ENCODE measurements around the gene PLXDC2. TPM values are rescaled to one million over a fixed set of nuclear protein-coding genes. Genes with fewer than 3 reads are reported as not detected.

Gene PLXDC2
- total and polyA plus RNA-seq, 2 donors from 2014 or later, result 11.9 to 42.1 TPM

DNA sequence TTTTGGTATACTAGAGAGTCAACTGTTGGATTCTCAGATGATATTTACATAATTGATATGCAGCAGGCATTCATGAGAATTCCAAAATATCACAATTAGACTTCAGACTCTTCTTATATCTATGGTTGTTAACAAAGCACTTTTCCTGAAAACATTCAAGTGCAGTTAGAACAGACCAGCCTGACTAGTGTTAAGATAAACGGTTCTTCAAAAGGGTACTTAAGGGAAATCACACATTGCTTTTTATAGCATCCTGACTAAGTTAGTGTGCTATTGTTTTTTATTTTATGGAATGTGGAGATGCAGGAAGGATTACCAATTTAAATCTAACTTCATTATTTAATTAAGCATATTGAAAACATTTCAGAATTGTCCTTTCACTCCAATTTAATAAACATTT is 405.1 kb downstream of the PLXDC2 start:
- TF ChIP-seq, protein P1, sequence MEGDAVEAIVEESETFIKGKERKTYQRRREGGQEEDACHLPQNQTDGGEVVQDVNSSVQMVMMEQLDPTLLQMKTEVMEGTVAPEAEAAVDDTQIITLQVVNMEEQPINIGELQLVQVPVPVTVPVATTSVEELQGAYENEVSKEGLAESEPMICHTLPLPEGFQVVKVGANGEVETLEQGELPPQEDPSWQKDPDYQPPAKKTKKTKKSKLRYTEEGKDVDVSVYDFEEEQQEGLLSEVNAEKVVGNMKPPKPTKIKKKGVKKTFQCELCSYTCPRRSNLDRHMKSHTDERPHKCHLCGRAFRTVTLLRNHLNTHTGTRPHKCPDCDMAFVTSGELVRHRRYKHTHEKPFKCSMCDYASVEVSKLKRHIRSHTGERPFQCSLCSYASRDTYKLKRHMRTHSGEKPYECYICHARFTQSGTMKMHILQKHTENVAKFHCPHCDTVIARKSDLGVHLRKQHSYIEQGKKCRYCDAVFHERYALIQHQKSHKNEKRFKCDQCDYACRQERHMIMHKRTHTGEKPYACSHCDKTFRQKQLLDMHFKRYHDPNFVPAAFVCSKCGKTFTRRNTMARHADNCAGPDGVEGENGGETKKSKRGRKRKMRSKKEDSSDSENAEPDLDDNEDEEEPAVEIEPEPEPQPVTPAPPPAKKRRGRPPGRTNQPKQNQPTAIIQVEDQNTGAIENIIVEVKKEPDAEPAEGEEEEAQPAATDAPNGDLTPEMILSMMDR (IDR thresholded peaks at IDR 0.05; ENCODE audit: borderline replicate concordance, extremely low read depth, insufficient read depth), result no peak
- Histone ChIP-seq H3K4me1 (ENCODE audit: control insufficient read depth in 2 of 3, insufficient read depth in 2 of 3, low read depth in 1 of 3, low read length in 3 of 3) (no peaks in the 10 kb centered on the region), H3K36me3 (ENCODE audit: control insufficient read depth in 2 of 3, insufficient read depth in 3 of 3, low read length in 3 of 3) (peaks cover 0 to 12% (median 0%) of the 10 kb centered on the region in 3 donors), H3K4me3 (ENCODE audit: low read length in 3 of 3) (no peak overlapping the region), H3K9me3 (ENCODE audit: control insufficient read depth in 2 of 3, insufficient read depth in 1 of 3, low read length in 3 of 3) (no peaks in the 10 kb centered on the region), H3K9ac (ENCODE audit: low read length in 3 of 3) (no peak overlapping the region), H3K27me3 (ENCODE audit: control insufficient read depth, insufficient read depth, low read length) (no peaks in the 10 kb centered on the region), H3K27ac (ENCODE audit: low read depth in 2 of 2, low read length in 2 of 2) (no peak overlapping the region)
- intact Hi-C loops (cut with DNase I), result no loop called here
- FAIRE-seq (no peak), DNase-seq (no peak)

DNA sequence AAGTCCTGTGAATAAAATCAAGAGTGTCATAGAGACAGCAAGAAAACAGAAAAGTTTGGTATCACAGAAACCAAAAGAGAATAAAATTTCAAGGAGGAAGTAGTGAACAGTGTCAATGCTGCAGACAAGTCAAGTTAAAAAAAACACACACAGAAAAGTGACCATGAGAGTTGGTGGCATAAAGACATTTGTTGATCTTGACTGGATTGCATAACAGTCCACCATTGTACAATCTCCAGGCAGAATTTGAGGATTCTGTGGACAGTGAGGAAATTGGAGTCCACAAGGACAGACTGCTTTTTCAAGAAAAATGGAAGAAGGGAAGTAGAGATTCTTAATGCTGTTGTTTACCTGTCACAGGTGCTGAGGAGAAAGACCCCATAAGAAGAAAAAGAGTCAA is 412.5 kb downstream of the PLXDC2 start:
- Histone ChIP-seq H3K9ac (ENCODE audit: low read length in 3 of 3) (no peak overlapping the region), H3K4me1 (ENCODE audit: control insufficient read depth in 2 of 3, insufficient read depth in 2 of 3, low read depth in 1 of 3, low read length in 3 of 3) (no peaks in the 10 kb centered on the region), H3K27me3 (ENCODE audit: control insufficient read depth, insufficient read depth, low read length) (no peaks in the 10 kb centered on the region), H3K9me3 (ENCODE audit: control insufficient read depth in 2 of 3, insufficient read depth in 1 of 3, low read length in 3 of 3) (no peaks in the 10 kb centered on the region), H3K36me3 (ENCODE audit: control insufficient read depth in 2 of 3, insufficient read depth in 3 of 3, low read length in 3 of 3) (peaks cover 0 to 5% (median 0%) of the 10 kb centered on the region in 3 donors), H3K27ac (ENCODE audit: low read depth in 2 of 2, low read length in 2 of 2) (no peak overlapping the region), H3K4me3 (ENCODE audit: low read length in 3 of 3) (no peak overlapping the region)
- intact Hi-C loops (cut with DNase I), result no loop called here
- FAIRE-seq (no peak), DNase-seq (no peak)
- TF ChIP-seq, protein P1 (IDR thresholded peaks at IDR 0.05; ENCODE audit: borderline replicate concordance, extremely low read depth, insufficient read depth), result no peak

DNA sequence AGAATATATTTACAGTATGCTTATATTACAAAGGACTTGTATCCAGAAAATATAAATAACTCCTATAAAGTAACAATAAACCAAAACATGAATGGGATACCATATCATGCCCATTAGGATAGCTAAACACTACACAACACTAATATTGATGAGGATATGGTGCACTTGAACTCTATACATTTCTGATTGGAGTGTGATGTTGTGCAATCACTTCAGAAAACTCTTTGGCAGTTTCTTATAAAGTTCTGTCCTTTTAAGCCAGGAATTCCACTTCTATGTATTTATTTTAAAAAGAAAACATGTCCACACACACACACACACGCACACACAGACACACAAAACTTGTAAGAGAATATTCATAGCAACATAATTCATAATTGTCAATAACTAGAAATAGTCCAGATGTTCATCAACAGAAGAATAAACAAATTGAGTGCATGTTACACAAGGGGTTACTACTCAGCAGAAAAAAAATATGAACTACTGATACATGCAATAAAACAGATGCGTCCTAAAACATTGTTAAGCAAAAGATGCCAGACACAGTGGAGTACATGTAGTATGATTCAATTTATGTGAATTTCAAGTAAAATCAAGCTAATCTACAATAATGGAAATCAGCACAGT is 416.0 kb downstream of the PLXDC2 start:
- peaks cover 0 to 2% (median 0%) of the 10 kb centered on the region in 3 donors for H3K36me3 ChIP-seq (ENCODE audit: control insufficient read depth in 2 of 3, insufficient read depth in 3 of 3, low read length in 3 of 3)
- H3K27ac ChIP-seq (ENCODE audit: low read depth in 2 of 2, low read length in 2 of 2), result no peak overlapping the region
- no peaks in the 10 kb centered on the region for H3K27me3 ChIP-seq (ENCODE audit: control insufficient read depth, insufficient read depth, low read length)
- H3K9ac ChIP-seq (ENCODE audit: low read length in 3 of 3), result no peak overlapping the region
- no peaks in the 10 kb centered on the region for H3K9me3 ChIP-seq (ENCODE audit: control insufficient read depth in 2 of 3, insufficient read depth in 1 of 3, low read length in 3 of 3)
- no peak overlapping the region for H3K4me3 ChIP-seq (ENCODE audit: low read length in 3 of 3)
- H3K4me1 ChIP-seq (ENCODE audit: control insufficient read depth in 2 of 3, insufficient read depth in 2 of 3, low read depth in 1 of 3, low read length in 3 of 3), result no peaks in the 10 kb centered on the region
- TF ChIP-seq, protein P1 (IDR thresholded peaks at IDR 0.05; ENCODE audit: borderline replicate concordance, extremely low read depth, insufficient read depth), result no peak
- no peak for FAIRE-seq
- no peak for DNase-seq
- intact Hi-C loops (cut with DNase I), result no loop called here

DNA sequence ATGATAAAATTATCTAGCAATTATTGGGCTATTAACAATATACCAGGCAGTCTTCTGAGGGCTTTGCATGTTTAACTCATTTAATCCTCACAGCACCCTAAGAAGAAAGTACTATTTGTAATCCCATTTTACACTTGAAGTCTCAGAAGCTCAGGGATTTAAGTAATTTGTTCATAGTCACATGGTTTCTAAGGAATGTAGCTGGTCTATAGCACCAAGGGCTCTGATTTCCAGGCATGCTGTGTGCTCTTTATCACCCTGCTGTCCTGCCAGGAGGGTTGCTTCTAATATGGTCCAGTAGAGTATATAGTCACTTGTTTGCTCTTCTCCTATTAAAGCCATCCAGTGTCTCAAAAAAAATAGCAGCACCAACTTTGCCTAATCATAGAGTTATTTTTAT is 417.2 kb downstream of the PLXDC2 start:
- H3K9ac ChIP-seq (ENCODE audit: low read length in 3 of 3), result no peak overlapping the region
- no peak overlapping the region for H3K27ac ChIP-seq (ENCODE audit: low read depth in 2 of 2, low read length in 2 of 2)
- H3K4me3 ChIP-seq (ENCODE audit: low read length in 3 of 3), result no peak overlapping the region
- intact Hi-C loops (cut with DNase I), result no loop called here
- no peak for DNase-seq
- no peak for FAIRE-seq
- H3K9me3 ChIP-seq (ENCODE audit: control insufficient read depth in 2 of 3, insufficient read depth in 1 of 3, low read length in 3 of 3), result no peaks in the 10 kb centered on the region
- peaks cover 0 to 2% (median 0%) of the 10 kb centered on the region in 3 donors for H3K36me3 ChIP-seq (ENCODE audit: control insufficient read depth in 2 of 3, insufficient read depth in 3 of 3, low read length in 3 of 3)
- TF ChIP-seq, protein P1 (IDR thresholded peaks at IDR 0.05; ENCODE audit: borderline replicate concordance, extremely low read depth, insufficient read depth), result no peak
- H3K4me1 ChIP-seq (ENCODE audit: control insufficient read depth in 2 of 3, insufficient read depth in 2 of 3, low read depth in 1 of 3, low read length in 3 of 3), result no peaks in the 10 kb centered on the region
- H3K27me3 ChIP-seq (ENCODE audit: control insufficient read depth, insufficient read depth, low read length), result no peaks in the 10 kb centered on the region

Measured in kidney (tissue), 14 donors.